GM19397 (cell line): ENCODE data around the gene MNDA.

Source experiments
- ATAC-seq: cut with Tn5 transposase; IDR thresholded peaks from one replicate; pipeline ENCODE4 v1.9.1; 2021; ENCODE audit warnings: mild to moderate bottlenecking, moderate library complexity; ENCODE audit not compliant: unreplicated experiment

MNDA gene

GRCh38 chr1:158830904-158831507 is at the start of gene MNDA:
Gene MNDA (plus strand): TSS chr1:158831351. CDS start chr1:158842154, 10,803 bp downstream.
- ATAC-seq: peak; percentile 87

DNA sequence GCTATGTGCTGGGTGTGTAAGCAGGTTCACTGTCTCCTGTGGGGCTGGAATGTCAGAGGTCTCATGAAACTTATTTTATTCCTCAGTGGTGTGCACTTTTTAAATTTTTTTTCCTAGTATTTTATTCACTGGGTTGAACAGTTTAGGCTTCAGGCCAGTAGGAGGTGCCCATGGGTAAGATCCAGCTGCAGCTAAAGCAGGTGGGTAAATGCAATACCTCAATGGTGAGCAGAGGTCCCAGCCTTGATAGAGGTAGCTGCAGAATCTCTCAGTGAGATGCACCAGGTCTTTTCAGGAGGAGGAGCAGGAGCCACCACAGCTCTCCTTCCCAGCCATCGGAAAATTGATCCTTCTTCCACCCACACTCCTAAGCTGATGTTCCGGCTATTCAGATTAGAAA is 37.5 kb upstream of the MNDA start:
- no peak for ATAC-seq

GRCh38 chr1:158794247-158794646 is 36.9 kb upstream of the MNDA start:
- ATAC-seq: no peak

DNA sequence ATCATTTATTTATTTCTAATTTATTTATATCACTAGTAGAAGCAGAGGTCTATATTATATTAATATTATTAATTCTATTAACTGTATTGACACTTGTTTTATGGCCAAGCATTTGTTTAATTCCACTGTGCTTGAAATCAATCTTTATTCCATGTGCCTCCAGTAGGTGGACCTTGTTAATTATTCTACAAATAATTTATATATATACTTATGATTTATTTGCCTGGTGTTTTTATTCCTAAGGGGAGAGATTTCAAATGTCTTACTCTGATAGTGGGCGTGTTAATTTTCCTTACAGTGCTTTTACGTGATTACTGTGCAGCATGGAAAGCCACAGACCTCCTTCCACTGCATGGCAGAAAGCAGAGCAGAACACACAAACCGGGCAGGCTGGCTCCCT is 32.6 kb upstream of the MNDA start:
- no peak for ATAC-seq

DNA sequence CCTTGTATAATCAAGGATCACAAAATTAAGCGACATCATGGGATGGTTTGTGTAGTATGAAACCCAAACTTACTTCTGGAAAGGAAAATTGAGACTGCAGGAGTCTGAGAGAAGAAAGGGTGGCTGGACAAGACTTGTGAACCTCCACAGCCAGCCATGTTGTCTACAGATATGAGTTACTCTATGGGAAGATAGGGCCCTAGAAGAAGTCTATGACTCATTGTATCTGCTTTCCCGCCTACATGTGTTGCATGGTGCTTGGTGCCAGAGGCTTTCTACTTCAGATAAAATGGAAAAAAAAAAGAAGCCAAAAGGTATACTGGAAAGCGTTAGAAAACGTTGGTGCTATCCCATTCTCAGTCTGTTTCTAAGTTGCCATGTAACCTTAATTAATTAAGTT is 31.5 kb upstream of the MNDA start:
- ATAC-seq: no peak

DNA sequence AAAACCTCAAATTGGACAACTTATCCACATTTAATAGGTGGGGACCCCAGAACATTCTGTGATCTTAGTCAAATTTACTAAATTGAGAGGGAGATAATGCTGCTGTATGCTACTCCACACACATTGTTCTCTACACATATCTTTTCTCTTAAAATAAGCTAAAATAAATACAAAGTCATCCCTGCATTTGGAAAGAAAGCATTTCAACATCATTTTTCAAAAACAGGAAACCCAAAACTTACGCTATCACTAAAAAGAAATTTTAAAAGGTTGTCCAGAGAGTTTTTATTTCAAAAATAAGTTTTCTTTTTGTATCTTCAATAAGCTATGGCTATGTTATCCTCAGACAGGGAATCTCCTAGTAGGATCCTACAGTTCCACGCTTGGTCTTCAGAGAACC is 30.6 kb upstream of the MNDA start:
- no peak for ATAC-seq

DNA sequence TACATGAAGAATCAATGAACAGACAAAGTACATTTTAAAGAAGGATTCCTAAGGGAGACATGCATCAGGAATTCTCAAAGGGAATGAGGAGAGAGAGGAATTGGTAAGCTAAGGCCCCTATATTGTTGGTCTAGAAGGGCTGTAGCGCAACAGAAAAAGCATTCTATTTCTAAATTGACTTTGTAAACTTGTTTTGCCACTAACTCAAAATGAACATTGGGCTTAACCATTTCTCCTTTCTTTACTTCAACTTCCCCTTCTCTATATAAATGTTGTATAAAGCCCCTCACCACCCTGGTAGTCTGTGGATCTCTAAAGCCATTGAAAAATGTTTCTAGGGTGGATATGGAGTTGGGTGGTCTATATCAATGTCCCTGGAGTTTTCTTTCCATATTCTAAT is 29.8 kb upstream of the MNDA start:
- ATAC-seq: no peak

DNA sequence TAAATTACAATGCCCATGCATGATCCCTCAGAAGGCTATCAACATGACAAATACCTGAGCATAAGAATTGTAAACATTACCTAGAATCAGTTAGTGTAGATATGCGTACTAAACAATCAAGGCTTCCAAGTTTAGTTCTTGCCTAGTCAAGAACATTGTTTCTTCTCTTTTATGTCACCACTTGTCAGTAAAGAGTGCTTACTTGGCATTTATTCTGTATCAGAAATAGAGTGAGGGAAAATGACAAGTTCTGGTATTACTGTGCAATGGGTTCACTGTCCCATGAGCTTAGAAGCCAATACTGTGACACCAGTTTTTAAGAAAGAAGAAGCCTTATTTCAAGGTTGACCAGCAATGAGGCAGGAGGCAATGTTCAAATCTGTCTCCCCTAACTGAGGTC is 27.5 kb upstream of the MNDA start:
- ATAC-seq: no peak

- no peak for ATAC-seq
Measured at GRCh38 chr1:158806916-158807536, 24.1 kb upstream of the MNDA start.

GRCh38 chr1:158809256-158809655 is 21.9 kb upstream of the MNDA start:
- ATAC-seq: no peak

DNA sequence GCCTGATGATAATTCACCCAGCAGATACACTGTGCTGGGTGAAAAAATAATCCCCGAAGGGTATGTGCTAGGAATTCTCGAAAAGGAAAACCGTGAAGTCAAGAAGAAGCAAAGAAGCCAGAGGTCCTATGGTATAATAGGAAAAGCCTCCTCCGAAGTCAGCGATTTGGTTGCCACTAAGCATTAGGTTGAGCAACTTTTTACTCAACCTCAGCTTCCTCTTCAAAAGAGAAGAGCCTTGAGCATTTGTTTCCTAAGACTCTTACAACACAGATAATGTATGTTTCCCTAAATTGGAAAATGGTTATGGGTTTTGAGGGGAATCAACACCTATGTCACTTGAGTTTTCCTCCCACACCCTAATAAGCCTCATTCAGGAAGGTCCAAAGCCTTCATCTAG is 21.3 kb upstream of the MNDA start:
- ATAC-seq: no peak

DNA sequence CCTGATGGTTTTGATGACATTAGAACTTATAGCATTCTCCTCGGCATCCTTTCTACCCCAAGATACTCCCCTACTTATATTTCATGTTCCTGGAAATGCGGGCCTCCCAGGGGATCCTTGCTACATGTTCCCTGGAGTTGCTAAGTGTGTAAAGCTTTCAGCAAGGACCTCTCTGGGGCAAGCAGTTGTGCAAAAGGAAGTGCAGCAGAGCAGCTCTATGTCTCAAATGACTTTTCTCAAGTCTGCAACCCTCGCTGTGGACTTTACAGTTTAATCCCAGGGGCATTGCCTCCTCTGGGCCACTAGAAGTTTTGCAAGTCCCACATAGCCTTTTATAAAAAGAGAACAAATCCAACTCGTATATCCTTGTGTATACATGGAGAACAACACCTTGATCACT is 20.8 kb upstream of the MNDA start:
- ATAC-seq: no peak

DNA sequence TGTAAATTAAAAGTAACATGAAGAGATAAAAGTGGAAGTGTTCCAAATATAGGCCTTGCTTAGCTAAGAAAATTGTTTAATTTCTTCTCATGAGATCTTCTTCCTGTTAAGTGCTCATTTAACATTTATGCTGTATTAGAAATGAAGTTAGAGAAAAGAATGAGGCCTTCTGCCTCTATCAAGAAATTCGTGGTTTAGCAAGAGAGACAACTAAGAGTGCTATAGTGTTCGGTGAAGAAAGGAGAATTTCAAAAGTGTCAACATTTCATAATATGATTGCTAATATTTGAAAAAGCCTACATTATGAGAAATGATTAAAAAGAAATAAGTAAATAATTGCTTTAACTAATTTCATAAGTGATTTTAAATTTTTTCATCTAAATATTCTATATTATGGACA is 18.8 kb upstream of the MNDA start:
- ATAC-seq: no peak

- ATAC-seq: no peak
Measured at GRCh38 chr1:158813164-158813563, 18.0 kb upstream of the MNDA start.

DNA sequence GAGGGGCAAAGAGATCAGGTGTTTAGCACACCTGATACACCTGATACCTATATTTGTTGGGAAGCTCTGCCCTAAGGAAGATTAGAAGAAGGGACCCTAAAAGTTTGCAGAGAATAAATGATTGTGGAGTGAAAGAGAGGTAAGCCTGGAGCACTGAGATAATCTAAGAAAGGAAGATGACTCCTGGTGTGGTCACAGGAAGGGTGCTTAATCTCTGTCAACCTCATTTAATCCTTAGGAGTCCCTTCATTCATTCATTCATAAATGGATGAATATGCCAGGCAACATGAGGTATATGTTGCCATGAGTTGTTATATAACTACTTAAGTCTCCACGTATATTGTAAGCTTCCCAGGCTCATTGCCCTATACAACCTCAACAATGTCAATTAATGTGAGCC is 16.2 kb upstream of the MNDA start:
- no peak for ATAC-seq

DNA sequence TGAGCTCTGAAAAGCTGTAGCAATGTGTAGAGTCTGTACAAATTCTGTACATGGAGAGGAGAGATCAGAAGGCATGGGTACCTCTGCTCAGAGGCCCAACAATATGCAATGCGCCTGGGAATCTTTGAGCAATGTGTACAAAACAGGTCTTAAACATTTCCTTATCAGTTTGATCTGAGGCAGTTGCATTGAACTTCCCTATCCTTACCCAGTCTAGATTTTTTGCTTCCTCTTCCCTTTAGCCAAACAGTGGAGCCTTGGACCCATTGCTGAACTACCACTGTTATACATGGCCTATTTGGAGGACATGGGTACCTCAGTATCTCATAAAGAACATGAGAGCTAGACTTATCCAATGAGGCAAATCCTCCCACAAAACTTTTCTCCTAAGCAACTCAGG is 12.6 kb upstream of the MNDA start:
- no peak for ATAC-seq

DNA sequence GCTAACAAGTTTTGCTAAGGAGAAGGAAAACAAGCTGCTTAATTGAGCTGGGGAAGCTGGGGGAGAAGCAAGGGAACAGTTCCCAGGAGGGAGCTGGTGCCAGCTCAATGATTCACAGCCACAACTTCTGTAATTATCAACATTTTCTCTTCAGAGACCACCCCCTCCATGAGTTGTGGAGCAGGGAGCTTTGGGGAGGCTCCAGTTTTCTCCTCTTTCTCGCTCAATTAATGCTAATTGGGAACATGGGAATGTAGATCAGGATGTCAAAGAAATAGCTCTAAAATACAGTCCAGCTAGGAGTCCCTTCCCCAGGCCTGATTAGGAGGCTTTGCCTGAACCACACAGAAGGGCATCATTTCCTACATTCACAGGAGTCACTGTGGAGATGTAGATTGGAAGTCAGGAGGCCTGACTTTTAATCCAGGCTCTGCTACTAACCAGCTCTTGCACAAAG is 12.1 kb upstream of the MNDA start:
- no peak for ATAC-seq

- no peak for ATAC-seq
Measured at GRCh38 chr1:158819461-158820443, 11.4 kb upstream of the MNDA start.

- ATAC-seq: no peak
Measured at GRCh38 chr1:158821723-158822122, 9.4 kb upstream of the MNDA start.

DNA sequence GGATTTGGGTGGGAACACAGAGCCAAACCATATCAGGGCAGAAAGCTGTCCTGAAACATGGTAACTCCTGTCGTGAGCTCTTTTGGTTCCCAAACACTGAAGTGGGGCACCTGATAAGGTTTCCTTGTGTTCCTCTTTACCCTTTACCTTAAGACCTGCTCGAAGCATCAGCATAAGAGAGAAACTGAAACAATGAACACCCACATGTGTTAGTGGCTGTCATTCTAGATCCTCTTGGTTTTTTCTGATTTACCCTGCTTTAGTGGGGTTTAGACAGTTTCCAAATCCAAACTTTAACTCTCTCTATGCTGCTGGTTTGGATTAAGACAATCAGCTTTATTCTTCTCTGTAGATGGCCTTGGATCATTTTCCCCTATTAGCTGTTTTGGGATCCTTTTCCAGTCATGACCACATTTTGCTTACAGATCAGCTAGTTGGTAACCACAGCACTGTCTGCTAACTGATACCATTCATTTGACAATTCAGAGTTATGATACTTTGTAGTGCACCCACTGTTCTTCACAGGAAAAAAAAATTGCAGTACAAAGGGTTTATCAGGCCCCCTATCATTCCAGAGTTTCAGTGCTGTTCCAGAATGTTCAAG is 975 bp upstream of the MNDA start:
- ATAC-seq: peak; percentile 41

DNA sequence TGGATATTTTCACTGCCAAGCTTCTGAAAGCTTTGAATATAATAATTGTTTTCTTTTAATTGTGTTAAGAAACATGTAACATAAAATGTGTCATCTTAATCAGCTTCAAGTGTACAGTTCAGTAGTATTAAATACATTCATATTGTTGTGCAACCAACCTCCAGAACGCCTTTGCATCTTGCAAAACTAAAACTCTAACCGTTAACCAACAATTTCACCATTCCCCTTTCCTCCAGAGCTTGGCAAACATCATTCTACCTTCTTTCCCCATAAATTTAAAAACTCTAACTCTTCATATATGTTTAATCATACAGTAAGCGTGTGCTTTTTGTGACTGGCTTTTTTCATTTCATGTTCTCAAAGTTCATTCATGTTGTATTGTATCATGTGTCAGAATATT is 2.1 kb downstream of the MNDA start:
- ATAC-seq: no peak
